Adrenal gland (tissue), 12 donors: Measurements from ENCODE around the gene PLEKHA5. TPM values are rescaled to one million over a fixed set of nuclear protein-coding genes. Genes with fewer than 3 reads are reported as not detected.

Experiments
- DNase-seq, 7 donors: peaks; one replicate each; pipeline ENCODE4 v3.0.0-alpha.2; 2019 to 2020
- H3K27ac ChIP-seq, 5 donors: fragments of 200-600 bp; sonication (generic) in 4 of 5; 1 replicate in 3 of 5; 2 replicates in 2 of 5; pipeline versions ENCODE4 v1.5.1 to v1.8.0; 2016 to 2020; ENCODE audit warnings: mild to moderate bottlenecking in 1 of 5
- H3K27me3 ChIP-seq: fragments of 200-600 bp; 2 replicates; pipeline ENCODE4 v1.8.0; 2021
- H3K36me3 ChIP-seq, 2 donors: fragments of 200-600 bp; replicated peaks in 1 of 2; 1 replicate in 1 of 2; 2 replicates in 1 of 2; pipeline versions ENCODE4 v1.5.1 to v1.8.0; 2018 to 2022
- H3K4me1 ChIP-seq, 2 donors: fragments of 200-600 bp; replicated peaks in 1 of 2; 1 replicate in 1 of 2; 2 replicates in 1 of 2; pipeline versions ENCODE4 v1.5.1 to v1.8.0; 2018 to 2021
- H3K4me3 ChIP-seq, 4 donors: fragments of 200-600 bp; sonication (generic) in 3 of 4; one replicate each; pipeline ENCODE4 v1.5.1; 2016 to 2018
- H3K9me3 ChIP-seq, 3 donors: fragments of 200-600 bp; sonication (generic) in 1 of 3; replicated peaks in 1 of 3; 1 replicate in 2 of 3; 2 replicates in 1 of 3; pipeline versions ENCODE4 v1.5.1 to v1.8.0; 2016 to 2021
- POLR2A ChIP-seq, 2 donors: fragments of 450-650 bp; IDR thresholded peaks; one replicate each; pipeline ENCODE4 v1.6.1; 2017; ENCODE audit warnings: antibody characterized with exemption in 2 of 2, mild to moderate bottlenecking in 2 of 2, moderate library complexity in 1 of 2
- WGBS, 4 donors: extraction: QIAGEN DNeasy Blood & Tissue Kit in 2 of 4; methylation state at CpG; one replicate each; pipeline versions ENCODE4 v1.1.5 to v1.1.7; 2013 to 2017; 5-methylcytosine and 5-hydroxymethylcytosine counted together
- intact Hi-C, 2 donors: fragments of 100-400 bp; cut with DNase I; formaldehyde crosslinking; loops; one replicate each; pipeline versions ENCODE4 v1.14.1 to v1.15.0; 2022 to 2023
- polyA plus RNA-seq, 3 donors: library from polyadenylated mRNA; stranded (reverse); fragments of 200-250 nt in 2 of 3; fragments of 350-450 nt in 1 of 3; fragmentation: Illumina TruSeq in 1 of 3; extraction: RNeasy Lipid Tissue Mini Kit (QIAGEN cat#74804) in 1 of 3; gene quantifications; one replicate each; pipeline ENCODE4 v1.2.3, GENCODE V29; 2013 to 2014
- total RNA-seq, 9 donors: library from RNA; depleted of rRNA in 4 of 9; stranded (reverse); fragments of >200 nt in 4 of 9; fragments of 120-200 nt in 1 of 9; fragmentation: NEBNext Ultra II Directional in 1 of 9; extraction: Animal tissue kit (Norgen Biotek cat#: 25700) in 1 of 9; gene quantifications; one replicate each; pipeline versions ENCODE4 v1.1.0 to v1.2.4, GENCODE V29; 2013 to 2023
- TF ChIP-seq, protein P1 (sequence below), 6 experiments: fragments of 450-650 bp in 4 of 6; fragments of 200-600 bp in 2 of 6; sonication (generic) in 1 of 6; IDR thresholded peaks; 1 replicate in 5 of 6; 2 replicates in 1 of 6; pipeline versions ENCODE4 v1.5.1 to v1.8.0; 2016 to 2021; ENCODE audit warnings: antibody characterized with exemption in 6 of 6, mild to moderate bottlenecking in 2 of 6, moderate library complexity in 1 of 6
- donor health status: healthy with polysubstance abuse.
- donor health status: Bipolar disorder and iron deficiency.
- donor health status: DM: yes; HTN: yes; CAD: no.
- donor health status: DM: no; HTN: no; CAD: no.
- donor health status: DM: no; HTN: no; CAD: no.
- donor health status: DM: yes; HTN: yes; CAD: no.

PLEKHA5 gene
- total and polyA plus RNA-seq, 12 donors, result 26.1 to 165 (median 95.7) TPM

DNA sequence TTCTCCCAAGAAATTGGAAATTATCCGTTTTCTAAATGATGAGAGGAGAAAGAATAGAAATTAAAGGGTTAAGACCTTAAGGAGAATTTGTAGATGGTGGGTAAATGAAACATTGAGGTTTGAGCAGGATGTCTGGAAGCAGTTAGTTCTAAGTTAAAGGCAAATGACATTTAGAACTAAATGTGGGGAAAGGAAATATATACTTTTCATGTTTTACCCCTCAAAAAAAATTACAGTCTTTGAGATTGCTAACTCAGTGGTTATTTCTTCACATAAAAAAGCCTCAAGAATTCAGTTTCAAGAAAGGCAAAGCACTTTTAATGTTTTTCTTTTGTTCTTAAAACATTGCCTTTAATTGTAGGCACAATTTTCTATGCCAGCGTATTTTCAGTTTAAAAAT is 114.0 kb downstream of the PLEKHA5 start:
- H3K27ac ChIP-seq, result no peak overlapping the region
- WGBS, 4 donors, result 65 to 75% (median 69%) methylated on average over 2 of the region's 2 CpGs
- TF ChIP-seq, protein P1, sequence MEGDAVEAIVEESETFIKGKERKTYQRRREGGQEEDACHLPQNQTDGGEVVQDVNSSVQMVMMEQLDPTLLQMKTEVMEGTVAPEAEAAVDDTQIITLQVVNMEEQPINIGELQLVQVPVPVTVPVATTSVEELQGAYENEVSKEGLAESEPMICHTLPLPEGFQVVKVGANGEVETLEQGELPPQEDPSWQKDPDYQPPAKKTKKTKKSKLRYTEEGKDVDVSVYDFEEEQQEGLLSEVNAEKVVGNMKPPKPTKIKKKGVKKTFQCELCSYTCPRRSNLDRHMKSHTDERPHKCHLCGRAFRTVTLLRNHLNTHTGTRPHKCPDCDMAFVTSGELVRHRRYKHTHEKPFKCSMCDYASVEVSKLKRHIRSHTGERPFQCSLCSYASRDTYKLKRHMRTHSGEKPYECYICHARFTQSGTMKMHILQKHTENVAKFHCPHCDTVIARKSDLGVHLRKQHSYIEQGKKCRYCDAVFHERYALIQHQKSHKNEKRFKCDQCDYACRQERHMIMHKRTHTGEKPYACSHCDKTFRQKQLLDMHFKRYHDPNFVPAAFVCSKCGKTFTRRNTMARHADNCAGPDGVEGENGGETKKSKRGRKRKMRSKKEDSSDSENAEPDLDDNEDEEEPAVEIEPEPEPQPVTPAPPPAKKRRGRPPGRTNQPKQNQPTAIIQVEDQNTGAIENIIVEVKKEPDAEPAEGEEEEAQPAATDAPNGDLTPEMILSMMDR (IDR thresholded peaks at IDR 0.05), result no peak
- TF ChIP-seq POLR2A (IDR thresholded peaks at IDR 0.05), result no peak
- no peaks in the 10 kb centered on the region for H3K36me3 ChIP-seq
- no peak for DNase-seq
- H3K9me3 ChIP-seq, result no peaks in the 10 kb centered on the region
- H3K4me3 ChIP-seq, result no peak overlapping the region
- intact Hi-C loops, result no loop called here
- H3K27me3 ChIP-seq, result no peaks in the 10 kb centered on the region
- H3K4me1 ChIP-seq, result peaks cover 23 to 59% of the 10 kb centered on the region in 2 donors

DNA sequence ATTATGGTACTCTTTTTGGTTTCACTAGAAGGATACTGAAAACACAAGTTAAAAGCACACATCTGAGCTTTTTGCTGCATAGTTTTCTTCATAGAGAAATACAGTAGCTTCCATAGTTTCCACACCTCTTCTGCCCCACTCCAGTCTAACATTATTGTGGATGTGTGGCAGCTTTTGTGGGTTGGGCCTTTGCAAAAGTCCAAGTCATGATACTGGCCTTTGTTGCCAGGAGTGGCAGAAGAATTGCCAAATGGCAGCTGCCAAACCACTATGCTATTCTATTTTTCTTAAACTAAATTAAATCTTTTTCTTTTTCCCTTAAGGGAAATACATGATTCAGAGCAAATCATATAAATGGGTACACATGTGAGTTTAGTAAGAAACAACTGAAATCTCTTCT is 114.8 kb downstream of the PLEKHA5 start:
- intact Hi-C loops, result no loop called here
- Histone ChIP-seq H3K36me3 (no peaks in the 10 kb centered on the region), H3K4me3 (no peak overlapping the region), H3K9me3 (no peaks in the 10 kb centered on the region), H3K4me1 (peaks cover 16 to 56% of the 10 kb centered on the region in 2 donors), H3K27me3 (no peaks in the 10 kb centered on the region), H3K27ac (no peak overlapping the region)
- DNase-seq, result peak in 1 of 7 donors; percentile 30
- no peak for TF ChIP-seq POLR2A (IDR thresholded peaks at IDR 0.05)
- TF ChIP-seq, protein P1 (IDR thresholded peaks at IDR 0.05), result no peak

DNA sequence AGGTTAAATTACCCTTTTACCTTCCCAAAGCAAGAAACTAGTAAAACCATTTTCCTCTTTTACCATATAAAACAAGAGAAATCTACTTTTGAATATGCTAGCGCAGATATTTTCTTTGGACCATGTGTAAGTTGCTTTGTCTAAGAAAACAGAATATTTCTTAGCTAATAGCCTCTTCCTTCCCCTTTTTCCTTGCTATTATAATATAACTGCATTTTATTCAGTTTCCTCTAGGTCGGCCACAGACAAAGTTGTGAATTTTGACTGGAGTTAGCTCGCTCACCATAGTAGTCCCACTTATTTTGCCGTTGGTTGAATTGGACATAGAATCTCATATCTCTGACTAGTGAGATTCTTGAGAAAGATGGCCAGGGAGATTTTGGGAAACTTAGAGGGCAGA is 115.6 kb downstream of the PLEKHA5 start:
- H3K27me3 ChIP-seq, result no peaks in the 10 kb centered on the region
- H3K4me1 ChIP-seq, result peaks cover 11 to 48% of the 10 kb centered on the region in 2 donors
- no peak for TF ChIP-seq POLR2A (IDR thresholded peaks at IDR 0.05)
- TF ChIP-seq, protein P1 (IDR thresholded peaks at IDR 0.05), result no peak
- WGBS, 4 donors, result 79 to 84% (median 80%) methylated on average over 4 of the region's 4 CpGs
- DNase-seq, result no peak
- no peak overlapping the region for H3K4me3 ChIP-seq
- no peaks in the 10 kb centered on the region for H3K36me3 ChIP-seq
- H3K9me3 ChIP-seq, result no peaks in the 10 kb centered on the region
- H3K27ac ChIP-seq, result no peak overlapping the region
- intact Hi-C loops, result no loop called here

DNA sequence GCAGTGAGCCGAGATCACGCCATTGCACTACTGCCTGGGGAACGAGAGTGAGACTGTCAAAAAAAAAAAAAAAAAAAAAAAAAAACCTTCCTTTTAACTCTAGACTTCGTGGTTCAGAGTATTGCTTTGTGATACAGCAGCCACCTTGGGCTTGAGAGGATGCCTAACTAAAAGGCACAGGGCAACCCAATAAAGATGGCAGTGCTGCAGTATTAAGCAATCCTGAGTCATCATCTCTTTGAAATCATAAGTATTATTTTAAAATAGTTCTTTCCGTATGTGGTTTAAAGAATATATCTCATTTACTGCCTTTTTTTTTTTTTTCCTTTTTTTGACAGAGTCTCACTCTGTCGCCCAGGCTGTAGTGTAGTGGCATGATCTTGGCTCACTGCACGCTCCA is 116.1 kb downstream of the PLEKHA5 start:
- Histone ChIP-seq H3K27me3 (no peaks in the 10 kb centered on the region), H3K4me1 (peaks cover 11 to 45% of the 10 kb centered on the region in 2 donors), H3K4me3 (no peak overlapping the region), H3K9me3 (no peaks in the 10 kb centered on the region), H3K36me3 (no peaks in the 10 kb centered on the region), H3K27ac (no peak overlapping the region)
- WGBS, 4 donors, result 83 to 90% (median 87%) methylated on average over 7 of the region's 7 CpGs
- DNase-seq, result no peak
- intact Hi-C loops, result no loop called here
- TF ChIP-seq, protein P1 (IDR thresholded peaks at IDR 0.05), result no peak
- no peak for TF ChIP-seq POLR2A (IDR thresholded peaks at IDR 0.05)
